Measurements from ENCODE around the gene HOATZ.

HOATZ gene

DNA sequence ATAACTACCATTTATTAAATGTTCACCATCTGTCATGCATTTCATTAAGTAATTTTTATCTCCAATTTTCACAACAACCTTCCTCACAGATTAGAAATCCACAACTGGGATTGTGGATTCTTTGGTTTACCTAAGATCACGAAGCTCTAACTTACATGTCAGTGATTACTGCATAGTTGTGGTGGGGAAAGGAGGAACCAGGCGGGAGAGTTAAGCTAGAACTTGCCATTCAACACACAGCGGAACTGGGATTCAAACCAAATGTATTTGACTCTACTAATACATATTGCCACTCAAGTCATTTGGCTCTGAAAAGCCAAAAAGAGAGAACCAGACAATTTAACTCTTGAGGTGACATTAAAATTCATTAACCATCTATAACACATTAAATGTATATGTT lies 15.5 kb downstream of the HOATZ start:
- TF ChIP-seq, protein P1, sequence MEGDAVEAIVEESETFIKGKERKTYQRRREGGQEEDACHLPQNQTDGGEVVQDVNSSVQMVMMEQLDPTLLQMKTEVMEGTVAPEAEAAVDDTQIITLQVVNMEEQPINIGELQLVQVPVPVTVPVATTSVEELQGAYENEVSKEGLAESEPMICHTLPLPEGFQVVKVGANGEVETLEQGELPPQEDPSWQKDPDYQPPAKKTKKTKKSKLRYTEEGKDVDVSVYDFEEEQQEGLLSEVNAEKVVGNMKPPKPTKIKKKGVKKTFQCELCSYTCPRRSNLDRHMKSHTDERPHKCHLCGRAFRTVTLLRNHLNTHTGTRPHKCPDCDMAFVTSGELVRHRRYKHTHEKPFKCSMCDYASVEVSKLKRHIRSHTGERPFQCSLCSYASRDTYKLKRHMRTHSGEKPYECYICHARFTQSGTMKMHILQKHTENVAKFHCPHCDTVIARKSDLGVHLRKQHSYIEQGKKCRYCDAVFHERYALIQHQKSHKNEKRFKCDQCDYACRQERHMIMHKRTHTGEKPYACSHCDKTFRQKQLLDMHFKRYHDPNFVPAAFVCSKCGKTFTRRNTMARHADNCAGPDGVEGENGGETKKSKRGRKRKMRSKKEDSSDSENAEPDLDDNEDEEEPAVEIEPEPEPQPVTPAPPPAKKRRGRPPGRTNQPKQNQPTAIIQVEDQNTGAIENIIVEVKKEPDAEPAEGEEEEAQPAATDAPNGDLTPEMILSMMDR (conservative IDR thresholded peaks at IDR 0.05; ENCODE audit: low read length), result no peak
- TF ChIP-seq EZH2phosphoT487 (IDR thresholded peaks at IDR 0.05; ENCODE audit: borderline replicate concordance), result no peak
- Histone ChIP-seq H3K36me3 (ENCODE audit: insufficient read depth, low read length) (no peaks in the 10 kb centered on the region), H3K4me3 (ENCODE audit: low read length, poor library complexity, severe bottlenecking) (no peak overlapping the region), H3K27me3 (ENCODE audit: insufficient read depth, low read length, poor library complexity, severe bottlenecking) (no peaks in the 10 kb centered on the region), H3K4me2 (ENCODE audit: low read depth, low read length, poor library complexity, severe bottlenecking) (no peak overlapping the region), H4K20me1 (ENCODE audit: insufficient read depth, low read length, poor library complexity, severe bottlenecking) (no peaks in the 10 kb centered on the region), H3F3A (ENCODE audit: low read depth) (no peaks in the 10 kb centered on the region), H3K9ac (ENCODE audit: low read depth, low read length, poor library complexity, severe bottlenecking) (no peak overlapping the region), H3K4me1 (ENCODE audit: insufficient read depth, low read length, poor library complexity, severe bottlenecking) (peaks cover 31% of the 10 kb centered on the region), H3K9me2 (replicated peaks; ENCODE audit: low read depth, low read length) (no peaks in the 10 kb centered on the region), H3K9me3 (ENCODE audit: insufficient read depth, low read depth, low read length) (no peaks in the 10 kb centered on the region), H3K79me2 (ENCODE audit: insufficient read depth, low read length) (no peaks in the 10 kb centered on the region), H2AFZ (ENCODE audit: low read length) (no peak overlapping the region)

DNA sequence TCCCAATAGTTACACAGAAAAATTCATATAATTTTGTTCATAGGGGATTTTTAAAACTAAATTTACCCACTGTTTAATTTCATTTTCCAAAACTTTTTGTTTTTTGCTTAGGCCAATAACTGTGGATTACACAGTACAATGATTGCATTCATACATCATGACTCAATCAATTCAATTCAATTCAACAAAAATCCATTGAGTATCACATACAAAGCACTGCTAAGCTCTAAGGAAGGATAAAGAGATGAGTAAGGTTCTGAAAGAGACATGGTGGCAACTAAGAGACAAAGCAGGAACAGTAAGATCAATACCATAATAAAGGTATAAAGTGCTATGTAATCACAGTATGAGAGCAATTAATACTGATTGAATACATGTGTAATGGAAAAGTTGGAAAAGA lies 16.6 kb downstream of the HOATZ start:
- no peaks in the 10 kb centered on the region for H3F3A ChIP-seq (ENCODE audit: low read depth)
- no peak overlapping the region for H2AFZ ChIP-seq (ENCODE audit: low read length)
- no peaks in the 10 kb centered on the region for H3K36me3 ChIP-seq (ENCODE audit: insufficient read depth, low read length)
- no peaks in the 10 kb centered on the region for H3K79me2 ChIP-seq (ENCODE audit: insufficient read depth, low read length)
- H4K20me1 ChIP-seq (ENCODE audit: insufficient read depth, low read length, poor library complexity, severe bottlenecking), result no peaks in the 10 kb centered on the region
- peaks cover 28% of the 10 kb centered on the region for H3K4me1 ChIP-seq (ENCODE audit: insufficient read depth, low read length, poor library complexity, severe bottlenecking)
- H3K9me3 ChIP-seq (ENCODE audit: insufficient read depth, low read depth, low read length), result no peaks in the 10 kb centered on the region
- H3K4me3 ChIP-seq (ENCODE audit: low read length, poor library complexity, severe bottlenecking), result no peak overlapping the region
- no peak overlapping the region for H3K4me2 ChIP-seq (ENCODE audit: low read depth, low read length, poor library complexity, severe bottlenecking)
- TF ChIP-seq, protein P1 (conservative IDR thresholded peaks at IDR 0.05; ENCODE audit: low read length), result no peak
- TF ChIP-seq EZH2phosphoT487 (IDR thresholded peaks at IDR 0.05; ENCODE audit: borderline replicate concordance), result no peak
- no peaks in the 10 kb centered on the region for H3K27me3 ChIP-seq (ENCODE audit: insufficient read depth, low read length, poor library complexity, severe bottlenecking)
- no peaks in the 10 kb centered on the region for H3K9me2 ChIP-seq (replicated peaks; ENCODE audit: low read depth, low read length)
- no peak overlapping the region for H3K9ac ChIP-seq (ENCODE audit: low read depth, low read length, poor library complexity, severe bottlenecking)

DNA sequence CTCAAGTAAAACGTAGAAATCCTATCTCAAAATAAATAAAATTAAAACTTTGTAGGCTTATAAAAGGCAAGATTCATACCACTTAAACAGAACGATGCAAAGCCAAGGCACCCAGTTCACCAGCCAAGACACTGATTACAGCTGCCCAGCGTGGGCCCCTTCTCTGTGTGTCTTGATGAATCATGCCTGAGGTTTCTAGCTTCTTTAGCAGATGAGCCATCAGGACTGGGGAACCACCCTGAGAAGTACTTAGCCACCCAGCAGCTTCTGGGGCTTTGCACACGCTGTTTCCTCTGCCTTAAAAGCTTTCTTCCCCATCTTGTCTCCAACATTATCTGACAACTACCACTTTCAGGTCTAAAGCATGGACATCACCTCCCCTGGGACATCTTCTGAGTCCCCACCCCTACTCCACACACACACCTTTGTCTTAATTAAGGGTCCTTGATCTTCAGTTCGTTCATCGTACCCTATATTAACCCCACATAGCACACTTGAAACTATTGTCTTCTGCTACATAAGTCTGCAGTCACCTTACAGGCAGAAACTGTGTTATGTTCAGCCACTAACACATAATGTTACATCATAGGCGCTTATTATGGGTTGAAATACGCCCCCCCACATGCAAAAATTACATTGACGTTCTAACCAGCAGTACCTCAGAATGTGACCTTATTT lies 17.2 kb downstream of the HOATZ start:
- Histone ChIP-seq H3K9ac (ENCODE audit: low read depth, low read length, poor library complexity, severe bottlenecking) (no peak overlapping the region), H3K9me3 (ENCODE audit: insufficient read depth, low read depth, low read length) (no peaks in the 10 kb centered on the region)

More for the DNA sequence above, 17.2 kb downstream of the HOATZ start:
- no peaks in the 10 kb centered on the region for H4K20me1 ChIP-seq (ENCODE audit: insufficient read depth, low read length, poor library complexity, severe bottlenecking)
- peak overlapping the region; percentile 41 for H3K4me2 ChIP-seq (ENCODE audit: low read depth, low read length, poor library complexity, severe bottlenecking)
- TF ChIP-seq EZH2phosphoT487 (IDR thresholded peaks at IDR 0.05; ENCODE audit: borderline replicate concordance), result no peak
- TF ChIP-seq, protein P1 (conservative IDR thresholded peaks at IDR 0.05; ENCODE audit: low read length), result no peak
- H3F3A ChIP-seq (ENCODE audit: low read depth), result no peaks in the 10 kb centered on the region
- H3K36me3 ChIP-seq (ENCODE audit: insufficient read depth, low read length), result no peaks in the 10 kb centered on the region
- no peaks in the 10 kb centered on the region for H3K79me2 ChIP-seq (ENCODE audit: insufficient read depth, low read length)
- no peak overlapping the region for H3K4me3 ChIP-seq (ENCODE audit: low read length, poor library complexity, severe bottlenecking)
- H2AFZ ChIP-seq (ENCODE audit: low read length), result peak overlapping the region; percentile 78
- no peaks in the 10 kb centered on the region for H3K27me3 ChIP-seq (ENCODE audit: insufficient read depth, low read length, poor library complexity, severe bottlenecking)
- H3K4me1 ChIP-seq (ENCODE audit: insufficient read depth, low read length, poor library complexity, severe bottlenecking), result peaks cover 21% of the 10 kb centered on the region
- no peaks in the 10 kb centered on the region for H3K9me2 ChIP-seq (replicated peaks; ENCODE audit: low read depth, low read length)

All from Loucy (cell line).